ENCODE data around the gene ISOC2.
A peak's percentile ranks its signal among the peaks of the same experiment; 100 is the strongest.

ISOC2 gene

GRCh38 chr19:55461259-55461973 lies at the start of gene ISOC2:
ISOC2 (minus strand) TSS chr19:55461642; CDS start chr19:55456486, 5,156 bp downstream.
- Histone ChIP-seq H3K9me3 (ENCODE audit: low read length) (no peaks in the 10 kb centered on the region), H3K4me3 (ENCODE audit: low read depth, low read length, poor library complexity, severe bottlenecking) (peak within 1 kb of the TSS; percentile 88), H3K4me1 (ENCODE audit: insufficient read depth, low read length, severe bottlenecking) (peaks cover 20% of the 10 kb centered on the region), H3K27me3 (ENCODE audit: insufficient read depth, low read length) (no peaks in the 10 kb centered on the region), H3K4me2 (ENCODE audit: low read length) (peak within 1 kb of the TSS; percentile 78), H3K79me2 (ENCODE audit: insufficient read depth, low read length) (no peaks in the 10 kb centered on the region), H4K20me1 (ENCODE audit: insufficient read depth, low read length) (no peaks in the 10 kb centered on the region), H3K9me2 (ENCODE audit: low read depth, low read length) (no peaks in the 10 kb centered on the region), H2AFZ (ENCODE audit: low read length) (no peak within 1 kb of the TSS), H3K27ac (ENCODE audit: low read depth, low read length, poor library complexity, severe bottlenecking) (peak within 1 kb of the TSS; percentile 93), H3F3A (ENCODE audit: insufficient read depth, low read length) (no peaks in the 10 kb centered on the region), H3K36me3 (ENCODE audit: insufficient read depth, low read length) (0 out of 2 replicates have a peak, but pooled peaks cover 5% of the 10 kb centered on the region), H3K9ac (ENCODE audit: low read length) (peak within 1 kb of the TSS; percentile 95)
- no peak for TF ChIP-seq CTCF (IDR thresholded peaks at IDR 0.05; ENCODE audit: low read length)
- no peak for TF ChIP-seq EZH2 (IDR thresholded peaks at IDR 0.05; ENCODE audit: borderline replicate concordance, low read length)

- H3K79me2 ChIP-seq (ENCODE audit: insufficient read depth, low read length) = no peaks in the 10 kb centered on the region
- no peaks in the 10 kb centered on the region for H3K9me2 ChIP-seq (ENCODE audit: low read depth, low read length)
- no peaks in the 10 kb centered on the region for H3K9me3 ChIP-seq (ENCODE audit: low read length)
- H3K9ac ChIP-seq (ENCODE audit: low read length) = no peak overlapping the region
- H3F3A ChIP-seq (ENCODE audit: insufficient read depth, low read length) = no peaks in the 10 kb centered on the region
- no peak overlapping the region for H3K27ac ChIP-seq (ENCODE audit: low read depth, low read length, poor library complexity, severe bottlenecking)
- no peaks in the 10 kb centered on the region for H3K36me3 ChIP-seq (ENCODE audit: insufficient read depth, low read length)
- no peak overlapping the region for H2AFZ ChIP-seq (ENCODE audit: low read length)
- TF ChIP-seq EZH2 (IDR thresholded peaks at IDR 0.05; ENCODE audit: borderline replicate concordance, low read length) (no peak), CTCF (IDR thresholded peaks at IDR 0.05; ENCODE audit: low read length) (no peak)
- no peak overlapping the region for H3K4me2 ChIP-seq (ENCODE audit: low read length)
- H3K4me3 ChIP-seq (ENCODE audit: low read depth, low read length, poor library complexity, severe bottlenecking) = no peak overlapping the region
- H3K4me1 ChIP-seq (ENCODE audit: insufficient read depth, low read length, severe bottlenecking) = peaks cover 6% of the 10 kb centered on the region
- peaks cover 4% of the 10 kb centered on the region; the same call in 1 of the 2 replicates for H3K27me3 ChIP-seq (ENCODE audit: insufficient read depth, low read length)
- H4K20me1 ChIP-seq (ENCODE audit: insufficient read depth, low read length) = no peaks in the 10 kb centered on the region
These were observed 46.7 kb upstream of the ISOC2 start for GRCh38 chr19:55508120-55508519.

- no peak overlapping the region for H3K27ac ChIP-seq (ENCODE audit: low read depth, low read length, poor library complexity, severe bottlenecking)
- no peak overlapping the region for H3K4me2 ChIP-seq (ENCODE audit: low read length)
- no peak overlapping the region for H2AFZ ChIP-seq (ENCODE audit: low read length)
- H3F3A ChIP-seq (ENCODE audit: insufficient read depth, low read length) = no peaks in the 10 kb centered on the region
- no peaks in the 10 kb centered on the region for H4K20me1 ChIP-seq (ENCODE audit: insufficient read depth, low read length)
- peaks cover 4% of the 10 kb centered on the region; the same call in 1 of the 2 replicates for H3K27me3 ChIP-seq (ENCODE audit: insufficient read depth, low read length)
- TF ChIP-seq CTCF (IDR thresholded peaks at IDR 0.05; ENCODE audit: low read length) = no peak
- TF ChIP-seq EZH2 (IDR thresholded peaks at IDR 0.05; ENCODE audit: borderline replicate concordance, low read length) = no peak
- H3K4me3 ChIP-seq (ENCODE audit: low read depth, low read length, poor library complexity, severe bottlenecking) = no peak overlapping the region
- no peaks in the 10 kb centered on the region for H3K9me2 ChIP-seq (ENCODE audit: low read depth, low read length)
- H3K4me1 ChIP-seq (ENCODE audit: insufficient read depth, low read length, severe bottlenecking) = peaks cover 6% of the 10 kb centered on the region
- no peak overlapping the region for H3K9ac ChIP-seq (ENCODE audit: low read length)
- H3K36me3 ChIP-seq (ENCODE audit: insufficient read depth, low read length) = no peaks in the 10 kb centered on the region
- H3K9me3 ChIP-seq (ENCODE audit: low read length) = no peaks in the 10 kb centered on the region
- no peaks in the 10 kb centered on the region for H3K79me2 ChIP-seq (ENCODE audit: insufficient read depth, low read length)
These were observed 43.5 kb upstream of the ISOC2 start for GRCh38 chr19:55504981-55505380.

All from OCI-LY1 (cell line).